Calu3 (cell line): Measurements from ENCODE around the gene SMIM14. TPM values are rescaled to one million over a fixed set of nuclear protein-coding genes. Genes with fewer than 3 reads are reported as not detected.
A peak's percentile ranks its signal among the peaks of the same experiment; 100 is the strongest.

ENCODE experiments used
- BruUV-seq: library from RNA; stranded (reverse); fragments of 400-500 nt; replicated peaks from 2 replicates; lab custom pipeline; 2021; lab: Mats Ljungman, UMichigan
- CTCF ChIA-PET: fragments of 300-600 bp; sonication (Branson Sonifier 250); formaldehyde crosslinking; loops from one replicate; lab custom pipeline; 2022; ENCODE audit warnings: antibody characterized with exemption; lab: Charles Lee
- DNase-seq: peaks from one replicate; pipeline ENCODE4 v3.0.0; 2022
- H3K27ac Mint-ChIP-seq: one replicate; pipeline ENCODE4 v1.8.0; 2022; ENCODE audit warnings: mixed read lengths; ENCODE audit not compliant: unreplicated experiment
- H3K27me3 Mint-ChIP-seq: one replicate; pipeline ENCODE4 v1.8.0; 2022; ENCODE audit warnings: mixed read lengths; ENCODE audit not compliant: unreplicated experiment
- H3K36me3 Mint-ChIP-seq: one replicate; pipeline ENCODE4 v1.8.0; 2022; ENCODE audit warnings: mild to moderate bottlenecking, moderate library complexity, mixed read lengths; ENCODE audit not compliant: insufficient read depth, unreplicated experiment
- H3K4me1 Mint-ChIP-seq: one replicate; pipeline ENCODE4 v1.8.0; 2022; ENCODE audit warnings: mild to moderate bottlenecking, low read depth, mixed read lengths; ENCODE audit not compliant: unreplicated experiment
- H3K4me3 Mint-ChIP-seq: one replicate; pipeline ENCODE4 v1.8.0; 2022; ENCODE audit warnings: mild to moderate bottlenecking, low read depth, moderate library complexity, mixed read lengths; ENCODE audit not compliant: unreplicated experiment
- H3K9me3 Mint-ChIP-seq: one replicate; pipeline ENCODE4 v1.8.0; 2022; ENCODE audit warnings: low read depth, mixed read lengths; ENCODE audit not compliant: unreplicated experiment
- CTCF ChIP-seq: fragments of 200-600 bp; IDR thresholded peaks from one replicate; pipeline ENCODE4 v1.8.0; 2022; ENCODE audit warnings: antibody characterized with exemption; ENCODE audit not compliant: unreplicated experiment
- intact Hi-C: fragments of 100-400 bp; cut with micrococcal nuclease; formaldehyde crosslinking; loops from one replicate; pipeline ENCODE4 v1.10.0; 2022; ENCODE audit not compliant: unreplicated experiment
- total RNA-seq: library from RNA; stranded (reverse); gene quantifications from 2 replicates; pipeline ENCODE4 v1.2.3, GENCODE V29; 2022

The SMIM14 gene
- total RNA-seq, 1 experiment from 2014 or later = 22.2 TPM

- BruUV-seq = no TSS peak
- H3K9me3 Mint-ChIP-seq = no peaks in the 10 kb centered on the region
- no peaks in the 10 kb centered on the region for H3K36me3 Mint-ChIP-seq
- CTCF ChIA-PET = no interaction called here
- H3K4me1 Mint-ChIP-seq = peaks cover 13% of the 10 kb centered on the region
- no peak overlapping the region for H3K4me3 Mint-ChIP-seq
- DNase-seq = no peak
- H3K27me3 Mint-ChIP-seq = no peaks in the 10 kb centered on the region
- intact Hi-C loops = no loop called here
- H3K27ac Mint-ChIP-seq = no peak overlapping the region
- TF ChIP-seq CTCF = no peak
Measured at GRCh38 chr4:39614487-39615162, 24.0 kb downstream of the SMIM14 start.

- Mint-ChIP-seq H3K27me3 (no peaks in the 10 kb centered on the region), H3K4me3 (no peak overlapping the region), H3K36me3 (no peaks in the 10 kb centered on the region), H3K9me3 (no peaks in the 10 kb centered on the region), H3K4me1 (peaks cover 22% of the 10 kb centered on the region), H3K27ac (no peak overlapping the region)
- CTCF ChIA-PET = no interaction called here
- TF ChIP-seq CTCF = no peak
- intact Hi-C loops = no loop called here
- DNase-seq = no peak
- BruUV-seq = no TSS peak
Measured at GRCh38 chr4:39613093-39613656, 25.5 kb downstream of the SMIM14 start.

GRCh38 chr4:39609454-39609931 lies 29.2 kb downstream of the SMIM14 start:
- Mint-ChIP-seq H3K27me3 (no peaks in the 10 kb centered on the region), H3K27ac (peak overlapping the region; percentile 77), H3K36me3 (no peaks in the 10 kb centered on the region), H3K4me1 (peaks cover 22% of the 10 kb centered on the region), H3K9me3 (no peaks in the 10 kb centered on the region), H3K4me3 (peak overlapping the region; percentile 6)
- DNase-seq = no peak
- CTCF ChIA-PET = no interaction called here
- TF ChIP-seq CTCF = no peak
- intact Hi-C loops = no loop called here
- BruUV-seq = no TSS peak

- Mint-ChIP-seq H3K9me3 (no peaks in the 10 kb centered on the region), H3K27ac (peak overlapping the region; percentile 69), H3K4me1 (peaks cover 19% of the 10 kb centered on the region), H3K4me3 (no peak overlapping the region), H3K36me3 (no peaks in the 10 kb centered on the region), H3K27me3 (no peaks in the 10 kb centered on the region)
- DNase-seq = no peak
- TF ChIP-seq CTCF = no peak
- intact Hi-C loops = no loop called here
- CTCF ChIA-PET = no interaction called here
- no TSS peak for BruUV-seq
Measured at GRCh38 chr4:39608451-39608850, 30.2 kb downstream of the SMIM14 start.
